AML-193 (cell line): ENCODE measurements around the gene SUSD3.
A peak's percentile ranks its signal among the peaks of the same experiment; 100 is the strongest.
"Not testable (repeated sequence)": the region's sequence is repeated elsewhere in the genome, so short reads cannot be mapped to it uniquely, and the experiment has no call there.

Experiments
- DNase-seq, 2 experiments: peaks; one replicate each; lab custom pipeline; 2025; lab: John Stamatoyannopoulos, UW

Gene SUSD3

DNA sequence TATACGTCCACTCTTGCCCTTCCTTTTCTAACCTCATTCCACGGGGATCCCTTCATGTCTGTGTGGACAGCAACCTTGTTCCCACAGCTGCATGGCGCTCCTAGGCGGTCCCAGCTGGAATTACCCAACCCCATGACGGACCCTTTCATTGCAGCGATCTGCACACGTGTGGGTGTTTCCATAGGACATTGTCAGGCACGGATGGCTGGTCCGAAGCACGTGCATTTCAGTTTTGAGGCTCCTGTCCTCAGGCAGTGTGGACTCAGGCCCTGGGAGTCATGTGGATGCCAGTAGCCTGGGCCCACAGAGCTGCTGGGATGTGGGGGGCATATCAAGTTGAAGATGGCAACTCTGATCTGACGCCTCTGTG, 52.5 kb downstream of the SUSD3 start:
- DNase-seq, result no peak

GRCh38 chr9:93111371-93112115, 53.0 kb downstream of the SUSD3 start:
- DNase-seq, result no peak

DNA sequence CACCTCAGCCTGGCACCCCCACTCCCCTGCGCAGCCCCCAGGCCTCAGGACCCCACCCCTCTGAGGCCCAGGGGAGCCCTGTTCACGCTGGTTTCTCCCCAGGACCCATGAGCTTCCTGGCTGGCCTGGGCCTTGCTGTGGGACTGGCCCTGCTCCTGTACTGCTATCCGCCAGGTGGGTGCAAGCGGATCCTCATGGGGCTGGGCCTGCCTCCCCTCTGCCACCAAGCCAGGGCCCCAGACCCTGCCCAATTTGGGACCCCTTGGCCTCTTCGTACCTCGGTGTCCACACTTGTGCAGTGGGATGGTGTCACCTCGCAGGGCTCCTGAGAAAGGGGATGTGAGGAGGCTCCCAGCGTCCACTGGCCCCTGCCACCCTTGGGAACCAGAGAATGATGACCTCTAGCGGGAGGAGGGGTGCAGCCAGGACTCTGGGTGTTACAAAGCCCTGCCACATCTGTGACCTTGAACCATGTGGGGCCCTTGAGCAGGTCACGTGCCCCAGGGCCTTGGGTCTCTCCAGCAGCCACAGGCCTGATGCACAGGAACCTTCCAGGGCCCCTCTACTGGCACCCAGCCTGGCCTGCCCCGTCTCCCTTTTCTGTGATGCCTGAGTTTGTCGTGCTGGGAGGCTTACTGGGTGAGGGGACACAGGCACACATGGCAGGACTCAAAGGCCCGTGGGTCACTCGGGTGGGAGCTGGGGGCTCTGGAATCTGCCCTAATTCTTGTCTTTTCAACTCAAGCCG, 53.8 kb downstream of the SUSD3 start:
- no peak for DNase-seq

DNA sequence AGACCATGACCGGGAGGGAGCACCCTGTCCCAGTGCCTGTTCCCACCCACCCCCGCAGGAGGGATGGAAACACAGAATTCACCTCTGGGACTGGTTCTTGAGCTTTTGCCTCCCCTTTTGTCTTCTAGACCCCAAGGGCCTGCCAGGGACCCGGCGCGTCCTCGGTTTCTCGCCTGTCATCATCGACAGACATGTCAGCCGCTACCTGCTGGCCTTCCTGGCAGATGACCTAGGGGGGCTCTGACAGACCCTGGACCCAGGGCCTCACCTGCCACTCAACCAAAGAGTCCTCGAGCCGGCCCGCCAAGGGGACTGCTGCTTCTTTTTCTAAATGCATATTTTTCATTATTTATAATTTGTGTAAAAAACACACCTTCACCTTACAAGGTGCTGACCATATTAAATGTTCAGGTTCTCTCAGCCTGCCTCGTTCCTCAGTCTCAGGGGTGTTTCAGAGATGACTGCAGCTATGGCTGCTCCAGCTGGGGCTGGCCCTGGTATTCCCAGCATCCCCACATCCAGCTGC, 54.4 kb downstream of the SUSD3 start:
- DNase-seq, result no peak

DNA sequence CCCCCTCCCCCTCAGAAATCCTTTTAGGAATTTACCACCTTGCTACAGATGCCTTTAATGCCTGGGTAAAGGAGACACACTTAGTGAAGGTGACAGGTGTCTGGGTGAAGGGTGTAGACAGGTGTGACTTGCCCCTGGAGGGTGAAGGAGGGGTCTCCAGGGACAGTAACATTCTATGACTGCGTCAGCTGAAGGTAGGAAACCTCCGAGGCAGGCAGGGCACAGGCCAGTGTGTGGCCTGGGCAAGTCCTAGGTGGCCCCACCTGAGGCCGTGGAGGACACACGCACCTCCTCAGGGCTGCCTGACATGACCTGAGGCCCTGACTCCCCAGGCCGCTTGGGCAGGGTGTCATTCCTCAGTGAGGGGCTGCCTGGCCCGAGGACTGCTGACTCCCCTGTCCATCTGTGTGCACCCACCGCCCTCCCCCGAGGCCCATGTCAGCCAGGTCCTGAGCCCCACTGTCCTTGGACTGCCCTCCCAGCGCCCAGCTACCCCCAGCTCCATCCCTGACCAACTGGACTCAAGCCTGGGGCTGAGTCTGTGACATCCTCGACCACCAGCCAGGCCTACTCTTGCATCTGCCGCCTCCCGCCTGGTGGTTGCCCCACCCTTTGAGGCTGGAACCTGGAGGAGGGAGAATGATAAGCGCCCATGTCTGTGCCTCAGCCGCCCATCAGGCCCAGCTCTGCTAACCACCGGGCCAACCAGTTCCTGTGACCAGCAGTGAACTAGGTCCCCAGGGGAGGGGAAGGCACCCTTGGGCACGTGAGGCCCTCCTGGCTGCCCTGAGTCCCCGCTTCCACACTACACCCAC, 55.9 kb downstream of the SUSD3 start:
- DNase-seq, result no peak

- no peak for DNase-seq
These were observed 56.5 kb downstream of the SUSD3 start for GRCh38 chr9:93114984-93115335.

- DNase-seq, result no peak
These were observed 57.1 kb downstream of the SUSD3 start for GRCh38 chr9:93115486-93116071.

DNA sequence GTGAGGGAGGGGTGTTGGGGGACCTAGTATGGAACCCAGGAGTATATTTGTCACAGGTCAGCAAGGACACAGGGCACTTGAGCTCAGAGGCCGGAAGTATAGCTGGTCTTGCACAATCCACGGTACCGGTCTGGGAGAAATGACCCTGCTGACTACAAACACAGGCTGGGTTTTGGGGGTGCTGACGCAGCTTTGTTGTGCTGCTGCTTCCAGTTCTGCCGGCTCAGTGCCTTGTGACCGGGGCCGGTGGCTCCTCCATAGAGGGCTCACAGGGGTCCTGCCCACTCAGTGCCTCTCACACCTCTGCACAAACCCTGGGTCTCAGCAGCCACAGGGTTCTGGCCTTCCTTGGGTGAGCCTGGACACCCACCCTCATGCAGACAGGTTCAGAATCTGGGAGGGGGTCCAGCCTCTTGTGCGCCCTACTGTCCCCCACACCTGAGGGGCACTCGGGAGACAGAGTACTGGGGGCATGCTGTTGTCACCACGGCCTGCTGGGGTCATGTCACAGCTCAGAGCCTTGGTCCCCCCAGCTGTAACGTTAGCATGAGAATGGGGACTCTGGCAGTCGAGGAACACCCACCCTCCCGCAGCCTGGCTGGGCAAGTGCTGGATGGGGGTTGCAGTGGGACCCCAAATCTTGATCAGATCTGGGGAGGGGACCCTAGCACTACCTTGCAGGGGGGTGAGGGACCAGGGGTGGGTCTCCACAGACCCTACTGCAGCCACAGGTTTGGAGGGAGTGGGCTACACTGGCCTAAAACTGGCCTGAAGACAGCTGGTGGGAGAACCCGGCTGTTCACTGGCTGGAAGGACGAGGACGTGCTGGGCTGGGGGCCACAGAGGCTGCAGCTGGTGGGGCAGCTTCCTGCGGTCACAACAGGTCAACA, 57.8 kb downstream of the SUSD3 start:
- DNase-seq, result peak; percentile 64 to 79

DNA sequence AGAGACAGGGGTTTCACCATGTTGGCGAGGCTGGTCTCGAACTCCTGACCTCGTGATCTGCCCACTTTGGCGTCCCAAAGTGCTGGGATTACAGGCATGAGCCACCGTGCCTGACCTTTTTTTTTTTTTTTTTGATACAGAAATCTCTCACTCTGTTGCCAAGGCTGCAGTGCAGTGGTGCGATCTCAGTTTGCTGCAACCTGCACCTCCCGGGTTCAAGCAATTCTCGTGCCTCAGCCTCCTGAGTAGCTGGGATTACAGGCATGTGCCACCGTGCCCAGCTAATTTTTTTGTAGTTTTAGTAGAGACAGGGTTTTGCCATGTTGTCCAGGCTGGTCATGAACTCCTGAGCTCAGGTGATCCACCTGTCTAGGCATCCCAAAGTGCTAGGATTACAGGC, 59.0 kb downstream of the SUSD3 start:
- not testable (repeated sequence) for DNase-seq

GRCh38 chr9:93117924-93118862, 59.7 kb downstream of the SUSD3 start:
- no peak for DNase-seq

DNA sequence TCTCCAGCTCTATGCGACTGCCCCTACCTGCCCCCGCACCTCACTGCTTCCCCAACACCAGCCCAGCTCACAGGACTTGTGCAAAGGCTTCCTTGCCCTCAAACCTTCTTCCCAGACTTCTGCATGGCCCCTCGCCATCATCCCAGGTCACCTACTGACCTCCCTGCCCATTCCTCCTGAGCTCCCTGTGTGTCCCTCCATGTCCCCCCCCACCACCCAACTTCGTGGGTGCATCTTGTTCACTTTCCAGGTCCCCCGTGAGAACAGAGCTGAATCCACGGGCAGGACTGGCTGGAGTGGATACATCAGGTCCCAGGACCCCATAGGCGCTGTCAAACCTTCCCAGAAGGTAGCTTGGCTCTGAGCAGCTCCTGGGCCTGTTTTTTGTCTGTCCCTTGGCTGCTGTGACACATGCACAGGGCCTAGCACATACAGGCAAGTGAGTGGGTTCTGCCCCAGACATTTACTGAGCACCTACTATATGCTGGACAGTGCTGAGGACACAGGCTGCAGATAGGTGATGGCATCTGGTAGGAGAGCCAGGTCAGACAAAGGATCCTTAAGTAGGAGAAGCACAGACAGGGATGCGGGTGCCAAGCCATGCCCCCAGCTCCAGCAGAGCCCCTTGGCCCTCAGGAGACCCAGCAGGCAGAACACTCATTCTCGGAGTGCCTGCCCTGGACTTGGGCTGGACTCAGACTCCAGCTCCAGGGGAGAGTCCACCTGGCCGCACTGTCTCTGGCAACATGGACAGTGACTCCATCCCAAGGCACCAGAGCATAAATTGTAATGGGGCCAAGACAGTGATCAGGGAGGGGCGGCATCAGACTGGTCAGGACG, 60.6 kb downstream of the SUSD3 start:
- DNase-seq, result no peak

- DNase-seq, result no peak
These were observed 61.1 kb downstream of the SUSD3 start for GRCh38 chr9:93119703-93119952.

- DNase-seq, result peak; percentile 96 to 97
These were observed 61.7 kb downstream of the SUSD3 start for GRCh38 chr9:93119953-93120845.

DNA sequence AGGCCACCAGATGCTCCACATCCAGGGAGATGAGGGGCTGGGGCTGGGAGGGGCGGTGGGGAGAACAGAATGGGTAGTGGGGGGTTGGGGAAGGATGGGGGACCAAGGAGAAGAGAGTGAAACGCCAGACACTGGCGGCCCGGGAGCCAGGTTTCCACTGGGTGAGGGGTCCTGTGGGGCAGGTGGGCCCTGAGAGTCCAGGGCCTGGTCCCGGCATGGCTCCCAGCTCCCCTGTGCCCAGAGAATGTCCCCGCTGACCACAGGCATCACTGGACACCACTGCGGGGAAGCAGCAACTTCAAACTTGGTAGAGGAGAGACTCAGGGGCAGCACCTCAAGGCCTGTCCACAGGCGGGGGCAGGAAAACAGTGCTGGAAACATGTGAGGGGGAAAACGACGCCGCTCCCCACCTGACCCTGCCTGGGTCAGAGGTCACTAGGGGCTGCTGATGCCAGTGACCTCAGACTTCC, 62.4 kb downstream of the SUSD3 start:
- no peak for DNase-seq

DNA sequence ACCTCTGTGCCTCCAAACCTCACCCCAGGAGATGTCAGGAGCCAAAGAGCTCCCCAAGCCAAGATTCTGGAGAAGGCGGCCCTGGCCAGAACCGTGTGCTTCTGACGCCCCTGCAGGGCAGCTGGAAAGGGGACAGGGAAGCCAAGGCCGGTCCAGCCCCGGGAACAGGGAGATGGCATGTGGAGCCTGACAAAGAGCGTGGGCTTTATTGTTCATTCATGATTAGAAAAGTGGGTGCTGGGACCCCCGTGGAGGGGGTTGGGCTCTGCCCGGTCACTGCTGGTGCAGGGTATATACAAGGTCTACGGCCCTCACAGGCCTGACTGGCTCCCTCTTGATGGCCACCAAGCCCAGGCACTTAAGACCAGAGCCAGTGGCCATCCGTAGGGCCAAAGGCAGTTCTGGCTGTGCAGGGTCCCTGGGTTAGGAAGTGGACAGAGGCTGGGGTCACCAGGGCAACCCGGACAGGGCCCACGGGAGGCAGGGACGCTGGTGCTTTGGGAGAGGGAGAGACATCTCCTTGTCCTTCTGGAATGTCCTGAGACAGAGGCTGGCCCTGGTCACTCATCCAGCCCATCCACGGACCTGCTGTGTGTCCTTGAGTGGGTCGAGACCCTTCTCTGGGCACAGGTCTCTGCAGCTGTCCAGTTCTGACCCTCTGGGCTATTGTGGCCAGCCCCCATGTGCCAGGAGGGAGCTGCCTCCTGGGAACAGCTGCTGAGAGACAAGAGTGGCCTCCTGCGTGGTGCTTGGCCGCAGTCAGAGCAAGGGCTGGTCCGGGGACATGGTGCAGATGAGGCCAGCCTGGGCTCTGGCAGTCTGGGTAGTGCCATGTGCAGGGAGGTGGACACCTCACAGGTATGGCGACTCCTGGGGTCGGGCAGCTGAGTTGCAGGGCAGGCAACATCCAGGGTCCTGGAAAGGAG, 63.1 kb downstream of the SUSD3 start:
- DNase-seq, result no peak

DNA sequence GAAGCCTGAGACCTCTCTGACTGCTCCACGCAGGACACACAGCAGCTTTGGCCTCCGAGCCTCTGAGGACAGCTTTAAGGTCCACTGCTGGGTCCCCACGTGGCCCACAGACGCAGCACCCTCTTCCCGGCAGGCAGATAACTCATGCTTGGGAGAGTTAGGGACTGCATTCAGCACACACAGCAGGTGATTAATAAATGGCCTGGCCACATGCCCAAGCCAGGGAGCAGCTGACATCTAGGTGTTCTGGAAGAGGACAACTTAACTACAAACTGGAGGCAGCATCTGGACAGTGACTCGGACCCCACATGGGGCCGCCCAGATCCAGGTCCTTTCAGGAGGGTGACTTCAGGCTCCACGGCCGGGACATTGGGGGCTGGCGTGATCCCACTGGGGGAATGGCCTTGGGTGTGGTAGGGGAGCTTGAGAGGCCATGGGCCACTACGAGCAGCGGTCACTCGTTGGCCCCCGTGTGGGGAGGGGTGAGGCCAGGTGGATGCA, 64.3 kb downstream of the SUSD3 start:
- DNase-seq, result no peak
